Suprapubic skin (tissue), 3 donors: Measurements from ENCODE around the gene CAMK2N1.

Experiments used
- CTCF ChIP-seq, 2 donors: fragments of 200-600 bp in 1 of 2; fragments of 450-650 bp in 1 of 2; sonication (generic) in 1 of 2; IDR thresholded peaks; one replicate each; pipeline ENCODE4 v1.5.1; 2016 to 2019; ENCODE audit warnings: antibody characterized with exemption in 2 of 2, mild to moderate bottlenecking in 1 of 2, moderate library complexity in 1 of 2
- POLR2A ChIP-seq, 2 donors: fragments of 450-650 bp; IDR thresholded peaks; one replicate each; pipeline ENCODE4 v1.6.1; 2017; ENCODE audit warnings: antibody characterized with exemption in 2 of 2, mild to moderate bottlenecking in 2 of 2, moderate library complexity in 2 of 2

- TF ChIP-seq CTCF (IDR thresholded peaks at IDR 0.05): no peak
- TF ChIP-seq POLR2A (IDR thresholded peaks at IDR 0.05): no peak
Observed at GRCh38 chr1:20469406-20470076, 16.5 kb downstream of the CAMK2N1 start.
